Measurements from ENCODE around the gene VEZT. TPM values are rescaled to one million over a fixed set of nuclear protein-coding genes. Genes with fewer than 3 reads are reported as not detected.

VEZT gene
- total RNA-seq, 1 experiment from 2014 or later = 46.4 TPM

DNA sequence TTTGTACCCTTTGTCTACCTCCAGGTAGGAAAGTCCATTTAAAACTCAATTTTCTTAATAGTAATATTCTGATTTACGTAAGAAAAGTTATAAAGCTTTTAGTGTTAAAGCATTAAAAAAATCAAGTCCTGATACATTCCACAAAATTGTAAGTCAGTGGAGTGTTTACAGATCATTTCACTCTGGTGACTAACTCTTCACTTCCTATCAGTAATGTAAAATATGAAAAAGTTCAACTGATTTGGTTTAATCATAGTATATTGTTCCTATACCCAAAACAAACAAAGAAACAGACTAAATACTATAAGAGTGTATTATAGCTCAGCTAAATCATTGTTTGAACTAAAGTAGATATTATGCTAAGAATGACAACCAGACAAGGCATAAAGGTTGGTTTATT, 85.9 kb downstream of the VEZT start (continued):
- TF ChIP-seq SRF (IDR thresholded peaks at IDR 0.05; ENCODE audit: low read depth) (no peak), SP1 (IDR thresholded peaks at IDR 0.05; ENCODE audit: low read depth) (no peak), EGR1 (IDR thresholded peaks at IDR 0.05; ENCODE audit: low read depth) (no peak), CTCF (IDR thresholded peaks at IDR 0.05 in 2 of 3, conservative IDR thresholded peaks at IDR 0.05 in 1 of 3; ENCODE audit: borderline replicate concordance in 1 of 3, insufficient read depth in 1 of 3, low read depth in 2 of 3, low read length in 2 of 3) (no peak)

DNA sequence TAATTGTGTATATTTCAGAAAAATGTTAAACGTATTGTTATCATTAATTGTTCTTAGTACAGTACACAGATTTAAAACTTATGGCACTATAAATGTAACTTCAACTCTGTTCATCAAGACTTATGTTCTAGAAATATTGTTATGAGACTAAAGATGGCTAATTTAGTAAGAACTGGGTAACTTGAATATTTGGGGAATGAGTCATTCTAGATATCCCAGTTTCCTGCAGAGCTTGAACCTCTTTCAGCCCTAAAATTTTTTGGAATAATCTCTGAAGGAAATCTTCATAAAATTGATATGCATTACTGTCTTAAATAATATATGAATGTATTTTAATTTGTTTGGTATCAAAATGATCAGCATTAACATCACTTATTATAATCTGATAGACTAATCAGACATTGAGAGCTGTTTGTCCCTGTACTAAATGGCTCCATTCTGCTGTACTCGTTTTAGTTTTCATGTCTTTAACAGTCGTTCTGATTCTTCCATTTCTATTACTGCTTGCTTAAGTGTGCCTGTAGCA, 87.1 kb downstream of the VEZT start:
- no peak for TF ChIP-seq EZH2 (IDR thresholded peaks at IDR 0.05)
- TF ChIP-seq, protein P1, sequence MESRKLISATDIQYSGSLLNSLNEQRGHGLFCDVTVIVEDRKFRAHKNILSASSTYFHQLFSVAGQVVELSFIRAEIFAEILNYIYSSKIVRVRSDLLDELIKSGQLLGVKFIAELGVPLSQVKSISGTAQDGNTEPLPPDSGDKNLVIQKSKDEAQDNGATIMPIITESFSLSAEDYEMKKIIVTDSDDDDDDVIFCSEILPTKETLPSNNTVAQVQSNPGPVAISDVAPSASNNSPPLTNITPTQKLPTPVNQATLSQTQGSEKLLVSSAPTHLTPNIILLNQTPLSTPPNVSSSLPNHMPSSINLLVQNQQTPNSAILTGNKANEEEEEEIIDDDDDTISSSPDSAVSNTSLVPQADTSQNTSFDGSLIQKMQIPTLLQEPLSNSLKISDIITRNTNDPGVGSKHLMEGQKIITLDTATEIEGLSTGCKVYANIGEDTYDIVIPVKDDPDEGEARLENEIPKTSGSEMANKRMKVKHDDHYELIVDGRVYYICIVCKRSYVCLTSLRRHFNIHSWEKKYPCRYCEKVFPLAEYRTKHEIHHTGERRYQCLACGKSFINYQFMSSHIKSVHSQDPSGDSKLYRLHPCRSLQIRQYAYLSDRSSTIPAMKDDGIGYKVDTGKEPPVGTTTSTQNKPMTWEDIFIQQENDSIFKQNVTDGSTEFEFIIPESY (IDR thresholded peaks at IDR 0.05; ENCODE audit: extremely low read depth, insufficient replicate concordance, low read length) = no peak
- no peak for TF ChIP-seq CTCF (IDR thresholded peaks at IDR 0.05 in 2 of 3, conservative IDR thresholded peaks at IDR 0.05 in 1 of 3; ENCODE audit: borderline replicate concordance in 1 of 3, insufficient read depth in 1 of 3, low read depth in 2 of 3, low read length in 2 of 3)
- TF ChIP-seq FOSL1 (IDR thresholded peaks at IDR 0.05; ENCODE audit: low read depth) = no peak
- TF ChIP-seq RAD21 (IDR thresholded peaks at IDR 0.05; ENCODE audit: low read depth) = no peak
- no peak for TF ChIP-seq CBX3 (IDR thresholded peaks at IDR 0.05; ENCODE audit: low read depth)
- no peak for TF ChIP-seq SP1 (IDR thresholded peaks at IDR 0.05; ENCODE audit: low read depth)
- no peak for TF ChIP-seq SIN3A (IDR thresholded peaks at IDR 0.05; ENCODE audit: low read depth)
- TF ChIP-seq ATF3 (IDR thresholded peaks at IDR 0.05) = no peak
- TF ChIP-seq, protein P2, sequence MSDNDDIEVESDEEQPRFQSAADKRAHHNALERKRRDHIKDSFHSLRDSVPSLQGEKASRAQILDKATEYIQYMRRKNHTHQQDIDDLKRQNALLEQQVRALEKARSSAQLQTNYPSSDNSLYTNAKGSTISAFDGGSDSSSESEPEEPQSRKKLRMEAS (IDR thresholded peaks at IDR 0.05) = no peak
- no peak for TF ChIP-seq POLR2A (IDR thresholded peaks at IDR 0.05; ENCODE audit: borderline replicate concordance, extremely low read depth, insufficient read depth, insufficient read length)
- no peak for TF ChIP-seq ZFX (IDR thresholded peaks at IDR 0.05)
- H3K79me2 ChIP-seq (ENCODE audit: insufficient read depth, low read length) = no peaks in the 10 kb centered on the region
- no peak overlapping the region for H3K9ac ChIP-seq (ENCODE audit: low read length)
- no peak for ATAC-seq
- no peak overlapping the region for H3K27ac ChIP-seq (ENCODE audit: low read depth, low read length)
- peaks cover 2 to 13% of the 10 kb centered on the region in 2 experiments; a peak in 3 of 4 replicates for H3K36me3 ChIP-seq (ENCODE audit: control insufficient read depth in 1 of 2, insufficient read depth in 2 of 2, low read length in 2 of 2)
- intact Hi-C loops (cut with micrococcal nuclease) = no loop called here
- no peak overlapping the region for H3K4me3 ChIP-seq (replicated peaks in 1 of 2; ENCODE audit: low read depth in 1 of 2, low read length in 2 of 2)
- RAD21 ChIA-PET (ENCODE audit: low non-redundant PET in 1 of 2, low total read pairs in 2 of 2, uncharacterized antibody in 2 of 2, unreplicated experiment in 2 of 2) = no interaction called here
- no peak overlapping the region for H2AFZ ChIP-seq (ENCODE audit: low read depth, low read length, poor library complexity, severe bottlenecking)
- H3K9me3 ChIP-seq (ENCODE audit: control insufficient read depth in 1 of 2, insufficient read depth in 1 of 2, low read depth in 1 of 2, low read length in 2 of 2) = no peaks in the 10 kb centered on the region
- no peaks in the 10 kb centered on the region for H3K9me2 ChIP-seq (ENCODE audit: insufficient read depth)
- H3K27me3 ChIP-seq (ENCODE audit: insufficient read depth, low read length) = no peaks in the 10 kb centered on the region
- peaks cover 0 to 7% of the 10 kb centered on the region in 2 experiments; a peak in 2 of 4 replicates for H3K4me1 ChIP-seq (ENCODE audit: control insufficient read depth in 1 of 2, insufficient read depth in 2 of 2, low read length in 2 of 2)
- CTCF ChIA-PET = no interaction called here
- POLR2A ChIA-PET = no interaction called here
- BruUV-seq (replicated peaks) = no TSS peak
- H3K4me2 ChIP-seq (ENCODE audit: low read length) = no peak overlapping the region
- H4K20me1 ChIP-seq (ENCODE audit: insufficient read depth) = no peaks in the 10 kb centered on the region
- no peak for DNase-seq (ENCODE audit: low read depth, low spot score)

All from HCT116 (cell line).